OCI-LY3 (cell line): Measurements from ENCODE around the gene AKAP12.

Source experiments
- H2AFZ ChIP-seq: fragments of 200-600, 300-600 bp; shearing (Covaris generic); 2 replicates; pipeline ENCODE4 v1.6.0; 2014; ENCODE audit warnings: antibody characterized with exemption, low read depth, low read length
- H3K27ac ChIP-seq: fragments of 200-600, 300-600 bp; sonication (generic); 2 replicates; pipeline ENCODE4 v1.5.1; 2014; ENCODE audit warnings: mild to moderate bottlenecking, low read length, moderate library complexity, mixed read lengths
- H3K27me3 ChIP-seq: fragments of 200-600, 300-600 bp; sonication (generic); 2 replicates; pipeline ENCODE4 v1.6.1; 2014; ENCODE audit warnings: low read depth, low read length, mixed read lengths
- H3K36me3 ChIP-seq: fragments of 200-600, 300-600 bp; sonication (generic); replicated peaks from 2 replicates; pipeline ENCODE3; 2014; ENCODE audit warnings: low read depth, low read length, mixed read lengths
- H3K4me1 ChIP-seq: fragments of 300-600, 200-600 bp; sonication (generic); 2 replicates; pipeline ENCODE4 v1.6.1; 2014; ENCODE audit warnings: low read length, mixed read lengths
- H3K4me2 ChIP-seq: fragments of 200-600, 300-600 bp; sonication (generic); 2 replicates; pipeline ENCODE4 v1.6.1; 2014; ENCODE audit warnings: low read length, mixed read lengths
- H3K4me3 ChIP-seq: fragments of 300-600, 200-600 bp; sonication (generic); 2 replicates; pipeline ENCODE4 v1.5.1; 2014; ENCODE audit warnings: antibody characterized with exemption, mild to moderate bottlenecking, low read length, moderate library complexity
- H3K79me2 ChIP-seq: fragments of 300-600, 200-600 bp; shearing (Covaris generic); 2 replicates; pipeline ENCODE4 v1.6.1; 2014; ENCODE audit warnings: mild to moderate bottlenecking, low read length, mixed read lengths
- H3K9ac ChIP-seq: fragments of 300-600, 200-600 bp; shearing (Covaris generic); 2 replicates; pipeline ENCODE4 v1.6.0; 2014; ENCODE audit warnings: mild to moderate bottlenecking, low read length, moderate library complexity
- H3K9me3 ChIP-seq: fragments of 200-600, 300-600 bp; shearing (Covaris generic); 2 replicates; pipeline ENCODE4 v1.6.1; 2014; ENCODE audit warnings: low read length, mixed read lengths; ENCODE audit not compliant: insufficient read depth
- H4K20me1 ChIP-seq: fragments of 200-600, 300-600 bp; sonication (generic); 2 replicates; pipeline ENCODE4 v1.6.1; 2016; ENCODE audit warnings: low read length, mixed read lengths; ENCODE audit not compliant: insufficient read depth
- EZH2phosphoT487 ChIP-seq: fragments of 200-600 bp; shearing (Covaris generic); IDR thresholded peaks from 2 replicates; pipeline ENCODE4 v1.6.1; 2018; ENCODE audit warnings: antibody characterized with exemption, mixed run types, low read depth
- TF ChIP-seq, protein P1 (sequence below): fragments of 200-600, 300-600 bp; sonication (generic); IDR thresholded peaks from 2 replicates; pipeline ENCODE4 v1.5.1; 2014; ENCODE audit warnings: antibody characterized with exemption, low read length, low read depth

AKAP12 gene

DNA sequence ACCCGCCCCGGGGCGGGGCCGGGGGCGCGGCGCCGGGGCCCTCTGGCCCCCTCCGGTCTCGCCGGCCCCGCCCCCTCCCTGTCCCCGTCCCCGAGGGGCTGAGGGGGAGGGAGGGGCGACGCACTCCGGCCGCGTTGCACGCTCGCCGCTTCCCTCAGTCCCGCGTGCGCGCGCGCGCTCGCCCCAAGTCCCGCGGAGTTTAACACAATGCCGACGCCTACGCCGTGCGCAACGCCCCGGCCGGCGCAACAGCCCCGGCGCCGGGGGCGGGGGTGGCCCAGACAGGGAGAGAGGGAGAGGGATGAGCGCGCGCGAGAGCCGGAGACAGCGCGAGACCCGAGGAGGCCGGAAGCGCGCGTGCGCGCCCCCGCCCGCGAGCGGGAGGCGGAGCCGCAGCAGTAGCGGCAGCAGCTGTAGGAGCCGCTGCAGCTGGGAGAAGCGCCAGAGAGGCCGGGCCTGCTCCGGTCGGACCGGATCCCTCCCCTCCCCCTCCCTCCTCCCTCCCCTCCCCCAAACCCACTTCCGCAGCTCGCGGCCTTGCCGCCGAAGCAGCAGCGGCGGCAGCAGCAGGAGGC is 150.6 kb downstream of the AKAP12 start:
- Histone ChIP-seq H3K4me1 (peaks cover 20% of the 10 kb centered on the region), H3K79me2 (peaks cover 84% of the 10 kb centered on the region), H2AFZ (no peak overlapping the region), H3K9ac (peak overlapping the region; percentile 98), H3K27me3 (no peaks in the 10 kb centered on the region), H3K4me3 (peak overlapping the region; percentile 95), H3K36me3 (peaks cover 8% of the 10 kb centered on the region), H3K4me2 (peak overlapping the region; percentile 46; the same call in 1 of the 2 replicates), H3K9me3 (no peaks in the 10 kb centered on the region), H3K27ac (peak overlapping the region; percentile 94), H4K20me1 (peaks cover 24% of the 10 kb centered on the region)
- TF ChIP-seq, protein P1, sequence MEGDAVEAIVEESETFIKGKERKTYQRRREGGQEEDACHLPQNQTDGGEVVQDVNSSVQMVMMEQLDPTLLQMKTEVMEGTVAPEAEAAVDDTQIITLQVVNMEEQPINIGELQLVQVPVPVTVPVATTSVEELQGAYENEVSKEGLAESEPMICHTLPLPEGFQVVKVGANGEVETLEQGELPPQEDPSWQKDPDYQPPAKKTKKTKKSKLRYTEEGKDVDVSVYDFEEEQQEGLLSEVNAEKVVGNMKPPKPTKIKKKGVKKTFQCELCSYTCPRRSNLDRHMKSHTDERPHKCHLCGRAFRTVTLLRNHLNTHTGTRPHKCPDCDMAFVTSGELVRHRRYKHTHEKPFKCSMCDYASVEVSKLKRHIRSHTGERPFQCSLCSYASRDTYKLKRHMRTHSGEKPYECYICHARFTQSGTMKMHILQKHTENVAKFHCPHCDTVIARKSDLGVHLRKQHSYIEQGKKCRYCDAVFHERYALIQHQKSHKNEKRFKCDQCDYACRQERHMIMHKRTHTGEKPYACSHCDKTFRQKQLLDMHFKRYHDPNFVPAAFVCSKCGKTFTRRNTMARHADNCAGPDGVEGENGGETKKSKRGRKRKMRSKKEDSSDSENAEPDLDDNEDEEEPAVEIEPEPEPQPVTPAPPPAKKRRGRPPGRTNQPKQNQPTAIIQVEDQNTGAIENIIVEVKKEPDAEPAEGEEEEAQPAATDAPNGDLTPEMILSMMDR, result no peak

GRCh38 chr6:151390851-151391470 is 151.2 kb downstream of the AKAP12 start:
- no peaks in the 10 kb centered on the region for H3K9me3 ChIP-seq
- H3K79me2 ChIP-seq, result peaks cover 84% of the 10 kb centered on the region
- peaks cover 8% of the 10 kb centered on the region for H3K36me3 ChIP-seq
- no peaks in the 10 kb centered on the region for H3K27me3 ChIP-seq
- H3K27ac ChIP-seq, result peak overlapping the region; percentile 94
- peak overlapping the region; percentile 46 for H3K4me2 ChIP-seq
- H4K20me1 ChIP-seq, result peaks cover 28% of the 10 kb centered on the region
- TF ChIP-seq EZH2phosphoT487, result no peak
- TF ChIP-seq, protein P1, result no peak
- H2AFZ ChIP-seq, result no peak overlapping the region
- H3K9ac ChIP-seq, result peak overlapping the region; percentile 98
- peaks cover 20% of the 10 kb centered on the region for H3K4me1 ChIP-seq
- H3K4me3 ChIP-seq, result peak overlapping the region; percentile 95

DNA sequence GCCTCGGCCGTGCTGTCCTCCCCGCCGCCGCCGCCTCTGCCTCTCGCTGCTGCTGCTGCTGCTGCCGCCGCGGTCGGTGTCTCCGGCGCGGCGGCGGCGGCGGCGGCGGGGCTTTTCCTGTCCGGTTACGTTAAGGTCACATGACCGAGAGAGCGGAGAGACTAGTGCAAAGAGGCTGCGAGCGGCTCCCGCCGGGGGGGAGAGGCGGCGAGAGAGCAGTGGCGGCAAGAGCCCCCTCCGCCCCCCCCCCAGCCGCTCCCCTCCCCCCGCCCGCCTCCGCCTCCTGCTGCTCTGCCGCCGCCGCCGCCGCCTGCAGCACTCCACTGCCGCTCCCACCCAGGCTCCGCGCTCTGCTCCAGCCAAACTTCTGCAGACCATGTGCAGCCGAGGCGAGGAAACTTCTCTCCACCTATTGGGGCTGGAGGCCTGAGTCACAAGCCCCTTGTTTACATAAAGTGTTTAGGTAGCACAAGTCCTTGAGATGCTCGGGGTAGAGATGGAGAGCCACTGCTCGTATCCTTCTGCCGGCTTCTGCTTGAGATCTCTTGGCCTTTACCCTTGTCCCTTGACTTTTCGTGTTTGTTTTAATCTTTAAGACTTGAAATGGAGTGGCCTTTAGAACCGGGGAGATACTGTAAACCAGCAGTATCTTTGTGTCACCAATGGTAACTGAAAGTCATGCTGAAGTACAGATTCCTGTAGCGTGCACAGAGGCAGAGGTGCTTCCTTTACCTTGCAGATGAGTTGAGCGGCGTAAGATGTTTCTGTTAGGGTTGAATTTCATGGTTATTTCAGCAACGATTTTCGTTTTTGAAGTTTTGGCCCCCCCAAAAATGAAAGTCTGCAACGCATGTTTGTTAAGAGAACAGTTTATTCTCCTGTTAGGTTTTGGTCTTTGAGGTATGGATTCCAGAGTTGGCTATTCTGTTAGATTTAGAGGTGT is 152.0 kb downstream of the AKAP12 start, which contains the start of gene ZBTB2:
ZBTB2 (minus strand) TSS at position 89 of the 943 bp plus-strand sequence. CDS start 17,922 bp downstream, outside the sequence.
- H3K4me3 ChIP-seq, result peak within 1 kb of the TSS; percentile 95
- peaks cover 25% of the 10 kb centered on the region for H3K4me1 ChIP-seq
- no peaks in the 10 kb centered on the region for H3K27me3 ChIP-seq
- no peak within 1 kb of the TSS for H2AFZ ChIP-seq
- H3K4me2 ChIP-seq, result peak within 1 kb of the TSS; percentile 98
- TF ChIP-seq, protein P1, result no peak
- no peak for TF ChIP-seq EZH2phosphoT487
- H3K27ac ChIP-seq, result peak within 1 kb of the TSS; percentile 94
- H4K20me1 ChIP-seq, result peaks cover 35% of the 10 kb centered on the region
- H3K79me2 ChIP-seq, result peaks cover 85% of the 10 kb centered on the region
- H3K9me3 ChIP-seq, result no peaks in the 10 kb centered on the region
- peak within 1 kb of the TSS; percentile 98 for H3K9ac ChIP-seq
- peaks cover 8% of the 10 kb centered on the region for H3K36me3 ChIP-seq

DNA sequence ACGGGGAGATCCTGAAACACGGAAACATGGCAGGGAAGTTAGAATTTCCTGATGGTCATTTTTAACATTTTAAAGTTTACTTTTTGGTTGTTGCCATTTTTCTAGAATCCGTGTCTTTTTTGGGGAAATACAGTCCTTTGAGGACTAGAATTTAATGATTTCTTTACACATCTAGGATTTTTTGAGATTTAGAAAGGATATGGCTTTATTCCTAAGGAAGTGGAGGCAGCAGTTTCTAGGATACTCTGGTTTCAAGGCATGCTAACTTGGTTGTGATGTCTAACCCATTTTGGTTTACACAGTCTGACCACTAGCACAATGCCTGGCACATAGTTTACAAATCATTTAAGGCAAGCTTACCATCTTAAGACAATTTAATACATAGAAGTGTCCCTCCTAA is 152.7 kb downstream of the AKAP12 start:
- Histone ChIP-seq H3K36me3 (peaks cover 10% of the 10 kb centered on the region), H2AFZ (no peak overlapping the region), H3K9me3 (no peaks in the 10 kb centered on the region), H3K4me3 (peak overlapping the region; percentile 95), H3K27me3 (no peaks in the 10 kb centered on the region), H4K20me1 (peaks cover 39% of the 10 kb centered on the region), H3K79me2 (peaks cover 85% of the 10 kb centered on the region), H3K4me1 (peaks cover 25% of the 10 kb centered on the region), H3K9ac (peak overlapping the region; percentile 78), H3K4me2 (peak overlapping the region; percentile 98), H3K27ac (peak overlapping the region; percentile 94)
- TF ChIP-seq, protein P1, result no peak
- TF ChIP-seq EZH2phosphoT487, result no peak
